MM.1S (cell line): Measurements from ENCODE around the gene PAAF1.
"Not testable (repeated sequence)": the region's sequence is repeated elsewhere in the genome, so short reads cannot be mapped to it uniquely, and the experiment has no call there.

Experiments
- EZH2 ChIP-seq: fragments of 300-600 bp; sonication (generic); optimal IDR thresholded peaks from 2 replicates; pipeline ENCODE3; 2017; ENCODE audit warnings: low read depth, mild to moderate bottlenecking, antibody characterized with exemption, low read length, mixed read lengths
- EZH2phosphoT487 ChIP-seq: fragments of 300-600 bp; sonication (generic); IDR thresholded peaks from 2 replicates; pipeline ENCODE4 v1.6.1; 2018; ENCODE audit warnings: antibody characterized with exemption, low read length
- TF ChIP-seq, protein P1 (sequence below): fragments of 300-600 bp; sonication (generic); IDR thresholded peaks from 2 replicates; pipeline ENCODE4 v1.5.1; 2016; ENCODE audit warnings: antibody characterized with exemption, low read length, mixed read lengths

- not testable (repeated sequence) for TF ChIP-seq EZH2, EZH2phosphoT487
- TF ChIP-seq, protein P1, sequence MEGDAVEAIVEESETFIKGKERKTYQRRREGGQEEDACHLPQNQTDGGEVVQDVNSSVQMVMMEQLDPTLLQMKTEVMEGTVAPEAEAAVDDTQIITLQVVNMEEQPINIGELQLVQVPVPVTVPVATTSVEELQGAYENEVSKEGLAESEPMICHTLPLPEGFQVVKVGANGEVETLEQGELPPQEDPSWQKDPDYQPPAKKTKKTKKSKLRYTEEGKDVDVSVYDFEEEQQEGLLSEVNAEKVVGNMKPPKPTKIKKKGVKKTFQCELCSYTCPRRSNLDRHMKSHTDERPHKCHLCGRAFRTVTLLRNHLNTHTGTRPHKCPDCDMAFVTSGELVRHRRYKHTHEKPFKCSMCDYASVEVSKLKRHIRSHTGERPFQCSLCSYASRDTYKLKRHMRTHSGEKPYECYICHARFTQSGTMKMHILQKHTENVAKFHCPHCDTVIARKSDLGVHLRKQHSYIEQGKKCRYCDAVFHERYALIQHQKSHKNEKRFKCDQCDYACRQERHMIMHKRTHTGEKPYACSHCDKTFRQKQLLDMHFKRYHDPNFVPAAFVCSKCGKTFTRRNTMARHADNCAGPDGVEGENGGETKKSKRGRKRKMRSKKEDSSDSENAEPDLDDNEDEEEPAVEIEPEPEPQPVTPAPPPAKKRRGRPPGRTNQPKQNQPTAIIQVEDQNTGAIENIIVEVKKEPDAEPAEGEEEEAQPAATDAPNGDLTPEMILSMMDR = not testable (repeated sequence)
Measured at GRCh38 chr11:73880449-73880848, 3.6 kb downstream of the PAAF1 start.
